PC-3 (cell line): ENCODE data around the gene STPG4.

Experiments
- CTCF ChIP-seq: fragments of 300-600 bp; sonication (generic); conservative IDR thresholded peaks from 2 replicates; pipeline ENCODE4 v1.5.1; 2017; ENCODE audit warnings: antibody characterized with exemption, low read depth, mild to moderate bottlenecking, low read length
- EZH2 ChIP-seq: fragments of 300-600 bp; sonication (generic); IDR thresholded peaks from one replicate; pipeline ENCODE4 v1.6.1; 2017; ENCODE audit warnings: antibody characterized with exemption, mild to moderate bottlenecking, low read length; ENCODE audit not compliant: unreplicated experiment
- EZH2phosphoT487 ChIP-seq: fragments of 300-600 bp; sonication (generic); IDR thresholded peaks from 2 replicates; pipeline ENCODE4 v1.6.1; 2018; ENCODE audit warnings: mild to moderate bottlenecking, antibody characterized with exemption, low read length, borderline replicate concordance

- no peak for TF ChIP-seq CTCF
- TF ChIP-seq EZH2, result no peak
- TF ChIP-seq EZH2phosphoT487, result no peak
Observed at GRCh38 chr2:47063538-47063930, 91.6 kb downstream of the STPG4 start.
